SK-N-SH (cell line): ENCODE data around the gene HSF4.

Experiments
- ELF1 ChIP-seq: IDR thresholded peaks from 2 replicates; pipeline ENCODE4 v1.4.0; 2012
- EP300 ChIP-seq, 2 experiments: IDR thresholded peaks; 2 replicates each; pipeline versions ENCODE4 v1.4.0 to v1.6.1; 2012; ENCODE audit warnings: borderline replicate concordance in 1 of 2, low read depth in 1 of 2, low read length in 1 of 2
- EZH2phosphoT487 ChIP-seq: fragments of 200-600 bp; sonication (generic); IDR thresholded peaks from 2 replicates; pipeline ENCODE4 v1.6.1; 2017; ENCODE audit warnings: low read depth, mixed run types, mild to moderate bottlenecking, antibody characterized with exemption, moderate library complexity, borderline replicate concordance
- GATA2 ChIP-seq: sonication (generic); formaldehyde crosslinking; IDR thresholded peaks from 2 replicates; pipeline ENCODE4 v1.5.0; 2020; ENCODE audit warnings: mild to moderate bottlenecking, missing genetic modification reagents
- MXI1 ChIP-seq: IDR thresholded peaks from 2 replicates; pipeline ENCODE4 v1.6.1; 2012; ENCODE audit warnings: mild to moderate bottlenecking, low read depth, low read length, improper control_type of control experiment
- POLR2AphosphoS5 ChIP-seq: IDR thresholded peaks from 2 replicates; pipeline ENCODE4 v1.6.1; 2012; ENCODE audit warnings: low read depth, low read length
- RFX5 ChIP-seq: IDR thresholded peaks from 2 replicates; pipeline ENCODE4 v1.6.1; 2012; ENCODE audit warnings: mild to moderate bottlenecking, improper control_type of control experiment, low read length
- SMC3 ChIP-seq: IDR thresholded peaks from 2 replicates; pipeline ENCODE4 v1.6.1; 2012; ENCODE audit warnings: low read depth, low read length, improper control_type of control experiment
- TAF1 ChIP-seq: IDR thresholded peaks from 2 replicates; pipeline ENCODE4 v1.6.1; 2012; ENCODE audit warnings: low read depth, mild to moderate bottlenecking, low read length, moderate library complexity, borderline replicate concordance
- USF1 ChIP-seq: IDR thresholded peaks from 2 replicates; pipeline ENCODE4 v1.4.0; 2012; ENCODE audit warnings: low read depth, borderline replicate concordance
- ZBTB33 ChIP-seq: IDR thresholded peaks from 2 replicates; pipeline ENCODE4 v1.4.0; 2012; ENCODE audit warnings: low read depth, borderline replicate concordance
- TF ChIP-seq, protein P1 (sequence below): fragments of 200-600 bp; sonication (generic); IDR thresholded peaks from 2 replicates; pipeline ENCODE4 v1.6.1; 2017; ENCODE audit warnings: antibody characterized with exemption, mild to moderate bottlenecking, moderate library complexity
- TF ChIP-seq, protein P2 (sequence below): IDR thresholded peaks from 2 replicates; pipeline ENCODE4 v1.6.1; 2012; ENCODE audit warnings: mild to moderate bottlenecking, low read depth, low read length, moderate library complexity

DNA sequence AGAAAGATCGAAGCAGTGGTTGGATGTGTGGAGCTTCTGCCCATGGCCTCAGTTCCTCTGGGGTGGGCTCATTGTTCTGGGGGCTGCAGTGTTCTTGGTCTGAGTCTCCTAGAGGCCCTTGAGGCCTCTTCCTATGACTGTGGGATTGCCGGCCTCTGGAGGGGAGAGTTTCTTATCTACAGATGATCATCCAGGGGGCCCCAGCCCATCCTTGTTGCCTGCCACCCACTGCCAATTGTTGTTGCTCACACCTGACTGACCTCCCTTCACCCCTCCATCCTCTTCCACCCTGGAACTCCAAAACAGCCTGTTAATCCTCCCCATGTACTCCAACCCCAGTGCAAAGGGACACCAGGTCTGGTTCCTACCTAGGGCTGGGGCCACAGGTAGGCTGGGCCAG lies 19.6 kb upstream of the HSF4 start:
- TF ChIP-seq, protein P1, sequence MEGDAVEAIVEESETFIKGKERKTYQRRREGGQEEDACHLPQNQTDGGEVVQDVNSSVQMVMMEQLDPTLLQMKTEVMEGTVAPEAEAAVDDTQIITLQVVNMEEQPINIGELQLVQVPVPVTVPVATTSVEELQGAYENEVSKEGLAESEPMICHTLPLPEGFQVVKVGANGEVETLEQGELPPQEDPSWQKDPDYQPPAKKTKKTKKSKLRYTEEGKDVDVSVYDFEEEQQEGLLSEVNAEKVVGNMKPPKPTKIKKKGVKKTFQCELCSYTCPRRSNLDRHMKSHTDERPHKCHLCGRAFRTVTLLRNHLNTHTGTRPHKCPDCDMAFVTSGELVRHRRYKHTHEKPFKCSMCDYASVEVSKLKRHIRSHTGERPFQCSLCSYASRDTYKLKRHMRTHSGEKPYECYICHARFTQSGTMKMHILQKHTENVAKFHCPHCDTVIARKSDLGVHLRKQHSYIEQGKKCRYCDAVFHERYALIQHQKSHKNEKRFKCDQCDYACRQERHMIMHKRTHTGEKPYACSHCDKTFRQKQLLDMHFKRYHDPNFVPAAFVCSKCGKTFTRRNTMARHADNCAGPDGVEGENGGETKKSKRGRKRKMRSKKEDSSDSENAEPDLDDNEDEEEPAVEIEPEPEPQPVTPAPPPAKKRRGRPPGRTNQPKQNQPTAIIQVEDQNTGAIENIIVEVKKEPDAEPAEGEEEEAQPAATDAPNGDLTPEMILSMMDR, result no peak
- TF ChIP-seq ZBTB33 (no peak), EP300 (IDR thresholded peaks at IDR 0.05; ENCODE audit: borderline replicate concordance in 1 of 2, low read depth in 1 of 2, low read length in 1 of 2) (no peak), POLR2AphosphoS5 (no peak), GATA2 (no peak), TAF1 (no peak), MXI1 (no peak), USF1 (no peak), EZH2phosphoT487 (no peak), RFX5 (no peak), ELF1 (no peak), SMC3 (no peak)
- TF ChIP-seq, protein P2, sequence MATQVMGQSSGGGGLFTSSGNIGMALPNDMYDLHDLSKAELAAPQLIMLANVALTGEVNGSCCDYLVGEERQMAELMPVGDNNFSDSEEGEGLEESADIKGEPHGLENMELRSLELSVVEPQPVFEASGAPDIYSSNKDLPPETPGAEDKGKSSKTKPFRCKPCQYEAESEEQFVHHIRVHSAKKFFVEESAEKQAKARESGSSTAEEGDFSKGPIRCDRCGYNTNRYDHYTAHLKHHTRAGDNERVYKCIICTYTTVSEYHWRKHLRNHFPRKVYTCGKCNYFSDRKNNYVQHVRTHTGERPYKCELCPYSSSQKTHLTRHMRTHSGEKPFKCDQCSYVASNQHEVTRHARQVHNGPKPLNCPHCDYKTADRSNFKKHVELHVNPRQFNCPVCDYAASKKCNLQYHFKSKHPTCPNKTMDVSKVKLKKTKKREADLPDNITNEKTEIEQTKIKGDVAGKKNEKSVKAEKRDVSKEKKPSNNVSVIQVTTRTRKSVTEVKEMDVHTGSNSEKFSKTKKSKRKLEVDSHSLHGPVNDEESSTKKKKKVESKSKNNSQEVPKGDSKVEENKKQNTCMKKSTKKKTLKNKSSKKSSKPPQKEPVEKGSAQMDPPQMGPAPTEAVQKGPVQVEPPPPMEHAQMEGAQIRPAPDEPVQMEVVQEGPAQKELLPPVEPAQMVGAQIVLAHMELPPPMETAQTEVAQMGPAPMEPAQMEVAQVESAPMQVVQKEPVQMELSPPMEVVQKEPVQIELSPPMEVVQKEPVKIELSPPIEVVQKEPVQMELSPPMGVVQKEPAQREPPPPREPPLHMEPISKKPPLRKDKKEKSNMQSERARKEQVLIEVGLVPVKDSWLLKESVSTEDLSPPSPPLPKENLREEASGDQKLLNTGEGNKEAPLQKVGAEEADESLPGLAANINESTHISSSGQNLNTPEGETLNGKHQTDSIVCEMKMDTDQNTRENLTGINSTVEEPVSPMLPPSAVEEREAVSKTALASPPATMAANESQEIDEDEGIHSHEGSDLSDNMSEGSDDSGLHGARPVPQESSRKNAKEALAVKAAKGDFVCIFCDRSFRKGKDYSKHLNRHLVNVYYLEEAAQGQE, result no peak
